H1 (cell line): ENCODE measurements around the gene SLC22A13.

ENCODE experiments used
- EGR1 ChIP-seq: IDR thresholded peaks from 2 replicates; pipeline ENCODE4 v1.6.1; 2011; ENCODE audit warnings: low read depth, low read length, borderline replicate concordance
- EP300 ChIP-seq, 2 experiments: IDR thresholded peaks; 1 replicate in 1 of 2; 2 replicates in 1 of 2; pipeline ENCODE4 v1.6.1; 2011 to 2012; ENCODE audit warnings: low read depth in 2 of 2, low read length in 2 of 2, mild to moderate bottlenecking in 2 of 2, borderline replicate concordance in 1 of 2, inconsistent platforms in 1 of 2, moderate library complexity in 1 of 2
- JUN ChIP-seq: IDR thresholded peaks from 2 replicates; pipeline ENCODE4 v1.6.1; 2011; ENCODE audit warnings: low read depth, mild to moderate bottlenecking, improper control_type of control experiment, low read length
- JUND ChIP-seq: IDR thresholded peaks from 2 replicates; pipeline ENCODE4 v1.6.1; 2011; ENCODE audit warnings: mild to moderate bottlenecking, improper control_type of control experiment, low read length
- POLR2A ChIP-seq, 2 experiments: IDR thresholded peaks; 1 replicate in 1 of 2; 2 replicates in 1 of 2; pipeline ENCODE4 v1.6.1; 2011; ENCODE audit warnings: low read depth in 2 of 2, low read length in 2 of 2, mild to moderate bottlenecking in 2 of 2; ENCODE audit errors: control extremely low read depth in 1 of 2
- POLR2AphosphoS5 ChIP-seq: IDR thresholded peaks from 2 replicates; pipeline ENCODE4 v1.6.1; 2011; ENCODE audit warnings: low read depth, low read length
- RAD21 ChIP-seq, 2 experiments: IDR thresholded peaks in 1 of 2; conservative IDR thresholded peaks in 1 of 2; 2 replicates each; pipeline ENCODE4 v1.6.1; 2011; ENCODE audit warnings: low read depth in 2 of 2, low read length in 2 of 2, improper control_type of control experiment in 1 of 2, inconsistent platforms in 1 of 2, mild to moderate bottlenecking in 1 of 2, moderate library complexity in 1 of 2
- SIX5 ChIP-seq: IDR thresholded peaks from 2 replicates; pipeline ENCODE4 v1.6.1; 2011; ENCODE audit warnings: mild to moderate bottlenecking, low read depth, low read length
- TAF1 ChIP-seq: IDR thresholded peaks from 2 replicates; pipeline ENCODE4 v1.6.1; 2011; ENCODE audit warnings: mild to moderate bottlenecking, low read depth, low read length
- TCF12 ChIP-seq: IDR thresholded peaks from 2 replicates; pipeline ENCODE4 v1.6.1; 2011; ENCODE audit warnings: low read depth, mild to moderate bottlenecking, low read length
- ZNF274 ChIP-seq: IDR thresholded peaks from 2 replicates; pipeline ENCODE4 v1.7.0; 2012; ENCODE audit warnings: low read length, borderline replicate concordance; ENCODE audit errors: extremely low read depth
- TF ChIP-seq, protein P1 (sequence below), 3 experiments: IDR thresholded peaks; 1 replicate in 2 of 3; 2 replicates in 1 of 3; pipeline versions ENCODE4 v1.5.1 to v1.6.1; 2011; ENCODE audit warnings: low read length in 3 of 3, mild to moderate bottlenecking in 3 of 3, inconsistent platforms in 2 of 3, low read depth in 1 of 3, moderate library complexity in 1 of 3; ENCODE audit not compliant: insufficient read depth in 1 of 3; ENCODE audit errors: control extremely low read depth in 1 of 3
- TF ChIP-seq, protein P2 (sequence below): IDR thresholded peaks from 2 replicates; pipeline ENCODE4 v1.6.1; 2012; ENCODE audit warnings: inconsistent platforms
- TF ChIP-seq, protein P3 (sequence below): IDR thresholded peaks from 2 replicates; pipeline ENCODE4 v1.6.1; 2011; ENCODE audit warnings: low read depth, mild to moderate bottlenecking, low read length; ENCODE audit not compliant: insufficient read depth

DNA sequence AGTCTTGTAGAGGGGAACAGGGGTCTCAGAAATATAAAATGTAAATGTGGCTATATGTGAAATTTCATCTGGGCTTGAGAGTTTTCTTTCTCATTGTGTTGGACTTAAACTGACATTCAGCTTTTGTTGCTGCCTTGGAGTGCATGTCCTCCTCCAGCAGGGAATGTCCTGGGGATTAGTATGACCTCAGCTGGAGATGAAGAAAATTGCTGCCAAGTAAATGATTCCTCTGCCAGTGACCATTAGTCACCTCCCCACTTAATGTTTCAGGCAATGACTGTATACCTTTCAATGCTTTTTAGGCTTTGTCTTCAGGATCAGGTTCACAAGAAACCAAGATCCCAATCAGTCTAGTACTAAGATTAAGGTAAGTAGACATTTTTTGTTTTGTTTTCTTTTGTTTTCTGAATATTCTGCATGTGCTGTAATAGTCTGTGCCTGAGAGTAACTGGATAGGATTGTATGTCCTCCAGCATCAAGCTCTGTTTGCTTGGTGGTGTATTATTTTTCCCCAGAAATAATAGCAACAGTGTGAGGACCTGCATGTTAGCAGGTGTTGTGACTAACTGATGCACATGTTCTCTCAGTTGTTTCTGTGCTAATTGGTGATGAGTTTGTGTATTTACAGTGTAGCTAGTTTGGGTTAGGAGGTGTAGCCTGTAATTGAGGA lies 18.1 kb upstream of the SLC22A13 start:
- TF ChIP-seq, protein P1, sequence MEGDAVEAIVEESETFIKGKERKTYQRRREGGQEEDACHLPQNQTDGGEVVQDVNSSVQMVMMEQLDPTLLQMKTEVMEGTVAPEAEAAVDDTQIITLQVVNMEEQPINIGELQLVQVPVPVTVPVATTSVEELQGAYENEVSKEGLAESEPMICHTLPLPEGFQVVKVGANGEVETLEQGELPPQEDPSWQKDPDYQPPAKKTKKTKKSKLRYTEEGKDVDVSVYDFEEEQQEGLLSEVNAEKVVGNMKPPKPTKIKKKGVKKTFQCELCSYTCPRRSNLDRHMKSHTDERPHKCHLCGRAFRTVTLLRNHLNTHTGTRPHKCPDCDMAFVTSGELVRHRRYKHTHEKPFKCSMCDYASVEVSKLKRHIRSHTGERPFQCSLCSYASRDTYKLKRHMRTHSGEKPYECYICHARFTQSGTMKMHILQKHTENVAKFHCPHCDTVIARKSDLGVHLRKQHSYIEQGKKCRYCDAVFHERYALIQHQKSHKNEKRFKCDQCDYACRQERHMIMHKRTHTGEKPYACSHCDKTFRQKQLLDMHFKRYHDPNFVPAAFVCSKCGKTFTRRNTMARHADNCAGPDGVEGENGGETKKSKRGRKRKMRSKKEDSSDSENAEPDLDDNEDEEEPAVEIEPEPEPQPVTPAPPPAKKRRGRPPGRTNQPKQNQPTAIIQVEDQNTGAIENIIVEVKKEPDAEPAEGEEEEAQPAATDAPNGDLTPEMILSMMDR (IDR thresholded peaks at IDR 0.05; ENCODE audit: control extremely low read depth in 1 of 3, insufficient read depth in 1 of 3, low read depth in 1 of 3, low read length in 3 of 3): no peak
- TF ChIP-seq EP300 (IDR thresholded peaks at IDR 0.05; ENCODE audit: borderline replicate concordance in 1 of 2, low read depth in 2 of 2, low read length in 2 of 2) (no peak), EGR1 (no peak), POLR2AphosphoS5 (no peak), POLR2A (IDR thresholded peaks at IDR 0.05; ENCODE audit: control extremely low read depth in 1 of 2, low read depth in 2 of 2, low read length in 2 of 2) (no peak), TAF1 (no peak), ZNF274 (no peak), JUN (no peak), TCF12 (no peak), RAD21 (IDR thresholded peaks at IDR 0.05 in 1 of 2, conservative IDR thresholded peaks at IDR 0.05 in 1 of 2; ENCODE audit: low read depth in 2 of 2, low read length in 2 of 2) (0 out of 4 replicates have a peak, but pooled peaks of 1 of the 2 experiments have one; percentile 4), JUND (no peak), SIX5 (no peak)
- TF ChIP-seq, protein P2, sequence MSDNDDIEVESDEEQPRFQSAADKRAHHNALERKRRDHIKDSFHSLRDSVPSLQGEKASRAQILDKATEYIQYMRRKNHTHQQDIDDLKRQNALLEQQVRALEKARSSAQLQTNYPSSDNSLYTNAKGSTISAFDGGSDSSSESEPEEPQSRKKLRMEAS: no peak
- TF ChIP-seq, protein P3, sequence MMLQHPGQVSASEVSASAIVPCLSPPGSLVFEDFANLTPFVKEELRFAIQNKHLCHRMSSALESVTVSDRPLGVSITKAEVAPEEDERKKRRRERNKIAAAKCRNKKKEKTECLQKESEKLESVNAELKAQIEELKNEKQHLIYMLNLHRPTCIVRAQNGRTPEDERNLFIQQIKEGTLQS: no peak
